Heart left ventricle (tissue), 16 donors: Measurements from ENCODE around the gene MAML2. TPM values are rescaled to one million over a fixed set of nuclear protein-coding genes. Genes with fewer than 3 reads are reported as not detected.

Experiments
- ATAC-seq, 4 donors: fragments of 200-7000 bp; cut with Tn5 transposase; one replicate each; pipeline ENCODE4 v1.9.1; 2020 to 2022; ENCODE audit warnings: moderate library complexity in 4 of 4, mild to moderate bottlenecking in 3 of 4, moderate number of reproducible peaks in 1 of 4
- DNase-seq, 5 donors: peaks; one replicate each; pipeline ENCODE4 v3.0.0-alpha.2; 2020
- H3K27ac ChIP-seq, 12 donors: fragments of 200-600 bp; sonication (generic) in 4 of 12; one replicate each; pipeline versions ENCODE4 v1.5.0 to v1.8.0; 2016 to 2022; ENCODE audit warnings: mild to moderate bottlenecking in 2 of 12
- H3K27me3 ChIP-seq, 9 donors: fragments of 200-600 bp; sonication (generic) in 2 of 9; one replicate each; pipeline versions ENCODE4 v1.5.1 to v1.8.0; 2016 to 2022; ENCODE audit warnings: mild to moderate bottlenecking in 3 of 9
- H3K36me3 ChIP-seq, 9 donors: fragments of 200-600 bp; sonication (generic) in 2 of 9; one replicate each; pipeline versions ENCODE4 v1.5.0 to v1.8.0; 2018 to 2022; ENCODE audit warnings: mild to moderate bottlenecking in 2 of 9
- H3K4me1 ChIP-seq, 12 donors: fragments of 200-600 bp; sonication (generic) in 4 of 12; one replicate each; pipeline versions ENCODE4 v1.5.0 to v1.8.0; 2016 to 2022; ENCODE audit warnings: mild to moderate bottlenecking in 3 of 12
- H3K4me3 ChIP-seq, 12 donors: fragments of 200-600 bp; sonication (generic) in 4 of 12; one replicate each; pipeline versions ENCODE4 v1.5.0 to v1.8.0; 2017 to 2022; ENCODE audit warnings: mild to moderate bottlenecking in 9 of 12, moderate library complexity in 4 of 12
- H3K9me3 ChIP-seq, 12 donors: fragments of 200-600 bp; sonication (generic) in 4 of 12; one replicate each; pipeline versions ENCODE4 v1.5.0 to v1.8.0; 2016 to 2022; ENCODE audit warnings: mild to moderate bottlenecking in 1 of 12
- POLR2A ChIP-seq, 2 donors: fragments of 450-650 bp; IDR thresholded peaks; one replicate each; pipeline ENCODE4 v1.6.1; 2017; ENCODE audit warnings: antibody characterized with exemption in 2 of 2, mild to moderate bottlenecking in 2 of 2, moderate library complexity in 2 of 2
- WGBS, 4 donors: extraction: QIAGEN DNeasy Blood & Tissue Kit in 2 of 4; methylation state at CpG; one replicate each; pipeline versions ENCODE4 v1.1.5 to v1.1.7; 2013 to 2018; 5-methylcytosine and 5-hydroxymethylcytosine counted together
- intact Hi-C, 10 donors: fragments of 100-400 bp; cut with DNase I; formaldehyde crosslinking; loops; one replicate each; pipeline versions ENCODE4 v1.11.1 to v1.14.2; 2022
- polyA plus RNA-seq, 2 donors: library from polyadenylated mRNA; stranded (reverse); fragments of 200-250 nt; gene quantifications; one replicate each; pipeline ENCODE4 v1.2.3, GENCODE V29; 2013
- total RNA-seq, 9 donors: library from RNA; depleted of rRNA in 2 of 9; stranded (reverse); fragments of >200 nt in 2 of 9; fragmentation: NEBNext Ultra II Directional in 3 of 9; extraction: Animal tissue kit (Norgen Biotek cat#: 25700) in 3 of 9; gene quantifications; one replicate each; pipeline versions ENCODE4 v1.1.0 to v1.2.4, GENCODE V29; 2016 to 2023
- TF ChIP-seq, protein P1 (sequence below), 12 donors: fragments of 200-600 bp; sonication (generic) in 4 of 12; IDR thresholded peaks; one replicate each; pipeline versions ENCODE4 v1.5.0 to v1.8.0; 2018 to 2022; ENCODE audit warnings: antibody characterized with exemption in 12 of 12, mild to moderate bottlenecking in 5 of 12
- donor health status: ischemic (EF 13 %, LVEDD 7.1; RV severe dilation, severe dysfunction).
- donor health status: healthy with polysubstance abuse.
- donor health status: DM: no; HTN: yes; CAD: no.
- donor health status: DM: no; HTN: no; CAD: no.
- donor health status: ischemic (EF 25% LVEDD 6.9; RV normal size, moderate dysfunction).
- donor health status: ischemic (EF 25% LVEDD 5.7; RV mildly dilated, moderate dysfunction).
- donor health status: healthy.
- donor health status: DM: yes; HTN: yes; CAD: no.
- donor health status: ischemic (EF 35%, LVEDD 5.7; RV mildly dilated, moderate dysfunction).
- donor health status: nonischemic (EF 11% LVEDD 7.7; RV severe dilation, severe dysfunction).
- donor health status: DM: yes; HTN: yes; CAD: no.
- donor health status: PGD.
- donor health status: ischemic (EF 29% LVEDD 5.4; RV normal size, mild dysfunction).
- donor health status: nonischemic (EF 23%, LVEDD 6.1; RV moderate dilation, normal function).

The MAML2 gene
- total and polyA plus RNA-seq, 11 donors = 1.3 to 10.8 (median 4.8) TPM

DNA sequence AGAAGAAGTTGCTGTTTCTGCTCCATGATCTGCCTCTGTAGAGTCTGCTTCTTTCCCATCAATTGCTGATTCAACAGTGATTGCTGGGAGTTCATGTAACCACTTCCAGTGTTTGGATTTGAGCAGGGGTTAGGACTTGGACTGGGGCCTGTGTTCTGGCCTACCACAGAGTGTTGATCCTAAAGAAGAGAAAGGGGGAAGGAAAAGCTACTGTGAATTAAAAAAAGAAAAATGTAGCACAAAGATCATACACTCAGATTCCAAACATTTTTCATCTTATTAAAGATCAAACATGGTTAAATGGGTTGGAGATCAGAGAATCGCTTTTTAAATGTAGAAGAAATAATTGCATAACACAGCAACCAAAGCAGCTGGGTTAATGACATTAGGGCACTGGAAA lies 351.4 kb downstream of the MAML2 start:
- ATAC-seq = no peak
- Histone ChIP-seq H3K9me3 (no peaks in the 10 kb centered on the region), H3K36me3 (peaks cover 0 to 28% (median 4%) of the 10 kb centered on the region in 9 donors), H3K4me1 (peaks cover 0 to 14% (median 0%) of the 10 kb centered on the region in 12 donors), H3K27me3 (no peaks in the 10 kb centered on the region), H3K4me3 (no peak overlapping the region), H3K27ac (peak overlapping the region in 1 of 12 donors; percentile 13)
- TF ChIP-seq POLR2A (IDR thresholded peaks at IDR 0.05) = no peak
- TF ChIP-seq, protein P1, sequence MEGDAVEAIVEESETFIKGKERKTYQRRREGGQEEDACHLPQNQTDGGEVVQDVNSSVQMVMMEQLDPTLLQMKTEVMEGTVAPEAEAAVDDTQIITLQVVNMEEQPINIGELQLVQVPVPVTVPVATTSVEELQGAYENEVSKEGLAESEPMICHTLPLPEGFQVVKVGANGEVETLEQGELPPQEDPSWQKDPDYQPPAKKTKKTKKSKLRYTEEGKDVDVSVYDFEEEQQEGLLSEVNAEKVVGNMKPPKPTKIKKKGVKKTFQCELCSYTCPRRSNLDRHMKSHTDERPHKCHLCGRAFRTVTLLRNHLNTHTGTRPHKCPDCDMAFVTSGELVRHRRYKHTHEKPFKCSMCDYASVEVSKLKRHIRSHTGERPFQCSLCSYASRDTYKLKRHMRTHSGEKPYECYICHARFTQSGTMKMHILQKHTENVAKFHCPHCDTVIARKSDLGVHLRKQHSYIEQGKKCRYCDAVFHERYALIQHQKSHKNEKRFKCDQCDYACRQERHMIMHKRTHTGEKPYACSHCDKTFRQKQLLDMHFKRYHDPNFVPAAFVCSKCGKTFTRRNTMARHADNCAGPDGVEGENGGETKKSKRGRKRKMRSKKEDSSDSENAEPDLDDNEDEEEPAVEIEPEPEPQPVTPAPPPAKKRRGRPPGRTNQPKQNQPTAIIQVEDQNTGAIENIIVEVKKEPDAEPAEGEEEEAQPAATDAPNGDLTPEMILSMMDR (IDR thresholded peaks at IDR 0.05) = no peak
- no peak for DNase-seq
- 69 to 92% (median 79%) methylated on average over 1 of the region's 1 CpG for WGBS, 4 donors
- intact Hi-C loops = no loop called here

DNA sequence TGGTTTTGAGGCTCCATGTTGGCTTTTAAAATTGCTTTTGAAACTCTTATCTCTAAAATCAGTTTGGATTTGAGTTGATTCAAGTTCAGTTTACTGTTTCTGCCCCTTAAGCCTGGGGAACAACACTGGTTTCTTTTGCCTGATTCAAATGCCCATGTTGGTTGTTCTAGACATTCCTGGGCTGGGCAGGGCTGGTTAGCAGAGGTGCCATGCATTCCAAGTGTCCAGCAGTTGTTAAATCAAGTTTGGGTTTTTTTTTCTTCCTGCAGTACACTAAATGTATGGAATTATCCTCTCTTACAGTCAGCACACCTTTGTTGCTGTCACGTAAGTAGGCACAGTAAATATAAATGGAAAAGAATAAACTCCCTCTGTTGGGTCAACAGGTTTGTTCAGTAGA lies 351.9 kb downstream of the MAML2 start:
- Histone ChIP-seq H3K4me1 (peaks cover 0 to 14% (median 0%) of the 10 kb centered on the region in 12 donors), H3K36me3 (peaks cover 0 to 28% (median 7%) of the 10 kb centered on the region in 9 donors), H3K9me3 (no peaks in the 10 kb centered on the region), H3K4me3 (no peak overlapping the region), H3K27ac (peak overlapping the region in 1 of 12 donors; percentile 13), H3K27me3 (no peaks in the 10 kb centered on the region)
- intact Hi-C loops = no loop called here
- TF ChIP-seq POLR2A (IDR thresholded peaks at IDR 0.05) = no peak
- TF ChIP-seq, protein P1 (IDR thresholded peaks at IDR 0.05) = no peak
- 98 to 100% (median 99%) methylated on average over 1 of the region's 1 CpG for WGBS, 4 donors
- DNase-seq = no peak
- ATAC-seq = no peak

DNA sequence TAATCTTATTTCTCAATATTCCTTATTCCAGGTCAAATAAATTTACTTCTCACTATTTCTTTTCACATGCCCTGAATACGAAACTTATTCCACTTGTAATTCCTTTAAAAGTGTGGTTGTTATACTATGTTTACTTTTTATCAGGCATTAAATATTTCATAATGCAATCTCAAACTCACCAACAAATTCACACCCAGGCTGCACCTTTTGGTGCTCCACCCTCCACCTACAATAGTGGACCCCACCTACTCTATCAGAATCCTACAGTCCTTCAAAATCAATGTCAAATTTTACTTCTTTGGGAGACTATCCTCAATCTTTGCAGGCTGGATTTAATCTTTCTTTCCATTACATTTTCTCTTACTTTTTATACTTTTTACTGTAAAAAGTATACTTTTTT lies 353.2 kb downstream of the MAML2 start:
- Histone ChIP-seq H3K36me3 (peaks cover 0 to 35% (median 12%) of the 10 kb centered on the region in 9 donors), H3K4me3 (no peak overlapping the region), H3K27ac (no peak overlapping the region), H3K9me3 (no peaks in the 10 kb centered on the region), H3K27me3 (no peaks in the 10 kb centered on the region), H3K4me1 (peaks cover 0 to 14% (median 0%) of the 10 kb centered on the region in 12 donors)
- TF ChIP-seq, protein P1 (IDR thresholded peaks at IDR 0.05) = no peak
- TF ChIP-seq POLR2A (IDR thresholded peaks at IDR 0.05) = no peak
- no peak for DNase-seq
- intact Hi-C loops = no loop called here
- ATAC-seq = no peak
- WGBS, 4 donors = 92 to 99% (median 96%) methylated on average over 1 of the region's 1 CpG

DNA sequence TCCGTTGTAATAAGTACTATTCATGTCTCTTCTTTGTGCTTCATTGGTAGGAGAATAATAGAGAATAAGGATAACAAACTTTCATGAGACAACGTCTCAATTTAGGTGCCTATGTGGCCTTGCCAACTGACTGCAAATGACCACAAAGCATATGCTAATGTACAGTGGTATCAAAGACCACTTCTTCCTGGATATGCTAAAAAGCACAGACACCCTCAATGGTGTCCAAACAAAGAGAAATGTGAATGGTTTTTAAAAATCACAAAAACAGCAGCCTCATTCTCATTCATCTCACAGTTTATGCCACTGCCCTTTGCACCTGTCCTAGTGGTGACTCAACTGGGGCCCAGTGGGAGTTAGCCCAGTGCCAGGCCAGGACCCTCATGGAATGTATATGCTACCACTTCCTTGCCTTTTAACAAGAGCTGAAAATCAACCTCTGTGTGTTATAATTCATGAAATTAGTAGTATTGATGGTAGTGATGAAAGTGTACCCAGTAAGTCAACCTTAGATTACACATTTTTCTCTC lies 353.9 kb downstream of the MAML2 start:
- H3K4me3 ChIP-seq = no peak overlapping the region
- peaks cover 0 to 14% (median 0%) of the 10 kb centered on the region in 12 donors for H3K4me1 ChIP-seq
- H3K27ac ChIP-seq = no peak overlapping the region
- WGBS, 4 donors = 90 to 93% (median 91%) methylated on average over 2 of the region's 2 CpGs
- H3K9me3 ChIP-seq = no peaks in the 10 kb centered on the region
- peaks cover 0 to 42% (median 19%) of the 10 kb centered on the region in 9 donors for H3K36me3 ChIP-seq
- no peak for ATAC-seq
- H3K27me3 ChIP-seq = no peaks in the 10 kb centered on the region
- no peak for DNase-seq
- intact Hi-C loops = no loop called here
- TF ChIP-seq, protein P1 (IDR thresholded peaks at IDR 0.05) = no peak
- TF ChIP-seq POLR2A (IDR thresholded peaks at IDR 0.05) = no peak
